H1 (cell line): ENCODE data around the gene KCNAB3. TPM values are rescaled to one million over a fixed set of nuclear protein-coding genes. Genes with fewer than 3 reads are reported as not detected.

Source experiments
- EZH2 ChIP-seq: fragments of 200-600 bp; sonication (generic); IDR thresholded peaks from 2 replicates; pipeline ENCODE4 v1.7.1; 2012; ENCODE audit warnings: low read depth, mild to moderate bottlenecking, moderate library complexity, low read length, inconsistent platforms; ENCODE audit not compliant: severe bottlenecking
- SP1 ChIP-seq: IDR thresholded peaks from 2 replicates; pipeline ENCODE4 v1.6.1; 2011; ENCODE audit warnings: low read depth, low read length
- polyA plus RNA-seq, 7 experiments: library from polyadenylated mRNA; depleted of rRNA in 3 of 7; stranded (reverse) in 5 of 7; unstranded in 2 of 7; fragments of >200 nt in 5 of 7; fragments of 200-250 nt in 2 of 7; gene quantifications; 1 replicate in 5 of 7; 2 replicates in 1 of 7; 4 replicates in 1 of 7; pipeline versions ENCODE4 v1.2.1 to v1.2.3, GENCODE V29; 2011 to 2013; ENCODE audit warnings: missing spikeins in 2 of 7, mixed read lengths in 2 of 7
- total RNA-seq: library from RNA; stranded (reverse); fragmentation: NEBNext Ultra II Directional; extraction: Animal tissue kit (Norgen Biotek cat#: 25700); gene quantifications from 2 replicates; pipeline ENCODE4 v1.2.1, GENCODE V29; 2021

Gene KCNAB3
- total and polyA plus RNA-seq, 2 of the 8 experiments (the other 6 are each of a cell fraction or from before 2014, with no cell fraction given) = 1.7 to 2.4 TPM

DNA sequence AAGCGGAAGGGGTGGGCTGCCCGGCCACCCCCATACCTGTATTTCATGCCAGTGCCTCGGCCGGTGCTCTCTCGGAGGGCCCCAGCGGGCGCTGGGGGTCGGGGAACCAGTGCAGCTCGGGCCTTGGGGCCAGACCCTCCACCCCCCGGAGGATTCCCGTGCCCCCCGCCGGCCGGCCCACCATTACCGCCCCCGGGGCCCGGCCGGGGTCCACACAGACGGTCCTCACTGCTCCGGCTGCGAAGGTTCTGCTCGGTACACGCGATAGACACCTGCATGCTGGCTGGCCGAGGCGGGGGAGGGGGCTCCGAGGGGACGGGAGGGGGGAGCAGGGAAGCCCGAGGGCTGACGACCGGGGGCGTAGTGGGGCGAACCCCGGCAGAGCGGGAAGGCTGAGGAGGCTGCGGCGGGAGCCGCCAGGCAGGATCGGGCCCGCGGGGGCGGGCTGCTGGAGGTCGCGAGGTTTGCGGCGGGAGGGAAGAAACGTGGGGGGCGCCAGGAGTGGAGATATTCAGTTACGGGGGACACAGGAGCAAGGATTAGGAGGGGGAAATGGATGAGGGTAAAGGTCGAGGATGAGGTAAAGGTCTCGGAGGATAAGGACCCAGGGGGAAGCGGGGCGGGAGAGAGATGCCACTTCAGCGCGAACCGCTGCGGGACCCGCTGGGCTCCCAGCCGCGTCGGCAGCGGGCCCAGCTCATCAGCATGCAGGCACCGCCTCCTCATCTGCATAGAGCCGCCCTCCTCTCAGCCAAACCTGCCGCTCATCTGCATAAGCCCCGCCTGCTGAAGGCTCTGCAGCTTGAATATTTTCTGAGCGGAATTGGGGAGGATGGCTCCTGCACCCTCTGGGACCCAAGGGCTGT lies at the start of gene KCNAB3 (continued):
- peak; percentile 44 for TF ChIP-seq EZH2
- 0 out of 2 replicates have a peak, but pooled peaks have one; percentile 22 for TF ChIP-seq SP1
